Astrocyte (in vitro differentiated cells and primary cell): ENCODE data around the gene ANKRD1. TPM values are rescaled to one million over a fixed set of nuclear protein-coding genes. Genes with fewer than 3 reads are reported as not detected.

Experiments used
- DNase-seq: peaks from one replicate; pipeline ENCODE4 v3.0.0-alpha.2; 2010; ENCODE audit warnings: low read depth
- FAIRE-seq: peaks from 2 replicates; lab custom pipeline; 2011; peaks lifted over from hg19 to GRCh38; lab: Jason Lieb, UNC
- H2AFZ ChIP-seq: 2 replicates; pipeline ENCODE4 v1.6.0; 2012; ENCODE audit warnings: low read depth, low read length, inconsistent platforms
- H3K27ac ChIP-seq: 2 replicates; pipeline ENCODE4 v1.5.1; 2011; ENCODE audit warnings: low read depth, low read length, inconsistent platforms
- H3K27me3 ChIP-seq: 2 replicates; pipeline ENCODE4 v1.6.0; 2011; ENCODE audit warnings: low read length, inconsistent platforms; ENCODE audit not compliant: insufficient read depth
- H3K36me3 ChIP-seq: 2 replicates; pipeline ENCODE4 v1.5.1; 2011; ENCODE audit warnings: low read length, inconsistent platforms; ENCODE audit not compliant: insufficient read depth
- H3K4me1 ChIP-seq: 2 replicates; pipeline ENCODE4 v1.5.1; 2011; ENCODE audit warnings: low read length, inconsistent platforms; ENCODE audit not compliant: insufficient read depth
- H3K4me2 ChIP-seq: 2 replicates; pipeline ENCODE4 v1.6.0; 2012; ENCODE audit warnings: low read length, inconsistent platforms
- H3K4me3 ChIP-seq: 2 replicates; pipeline ENCODE4 v1.5.1; 2011; ENCODE audit warnings: low read depth, mild to moderate bottlenecking, low read length, inconsistent platforms; ENCODE audit not compliant: insufficient read depth
- H3K79me2 ChIP-seq: 2 replicates; pipeline ENCODE4 v1.6.0; 2012; ENCODE audit warnings: mild to moderate bottlenecking, low read length, inconsistent platforms; ENCODE audit not compliant: insufficient read depth
- H3K9ac ChIP-seq: 2 replicates; pipeline ENCODE4 v1.6.0; 2012; ENCODE audit warnings: mild to moderate bottlenecking, low read length, inconsistent platforms
- H3K9me3 ChIP-seq: 2 replicates; pipeline ENCODE4 v1.5.1; 2012; ENCODE audit warnings: low read depth, mild to moderate bottlenecking, low read length, inconsistent platforms; ENCODE audit not compliant: insufficient read depth
- H4K20me1 ChIP-seq: 2 replicates; pipeline ENCODE4 v1.6.0; 2012; ENCODE audit warnings: low read length, inconsistent platforms; ENCODE audit not compliant: insufficient read depth
- H3K27ac Mint-ChIP-seq: one replicate; pipeline ENCODE4 v1.8.0; 2021; ENCODE audit warnings: mild to moderate bottlenecking, mixed read lengths; ENCODE audit not compliant: unreplicated experiment
- H3K27me3 Mint-ChIP-seq: one replicate; pipeline ENCODE4 v1.8.0; 2021; ENCODE audit warnings: low read depth, mixed read lengths; ENCODE audit not compliant: unreplicated experiment
- H3K36me3 Mint-ChIP-seq: one replicate; pipeline ENCODE4 v1.8.0; 2021; ENCODE audit warnings: low read depth, mixed read lengths; ENCODE audit not compliant: unreplicated experiment
- H3K4me1 Mint-ChIP-seq: one replicate; pipeline ENCODE4 v1.8.0; 2021; ENCODE audit warnings: low read depth, mixed read lengths; ENCODE audit not compliant: unreplicated experiment
- H3K4me3 Mint-ChIP-seq: one replicate; pipeline ENCODE4 v1.8.0; 2021; ENCODE audit warnings: mild to moderate bottlenecking, moderate library complexity, mixed read lengths; ENCODE audit not compliant: unreplicated experiment
- H3K9me3 Mint-ChIP-seq: one replicate; pipeline ENCODE4 v1.8.0; 2021; ENCODE audit warnings: mild to moderate bottlenecking, mixed read lengths; ENCODE audit not compliant: unreplicated experiment
- CTCF ChIP-seq: IDR thresholded peaks from 2 replicates; pipeline ENCODE4 v1.5.1; 2011; ENCODE audit warnings: low read depth, mild to moderate bottlenecking, inconsistent platforms, low read length, moderate library complexity; ENCODE audit not compliant: insufficient read depth
- EZH2 ChIP-seq: IDR thresholded peaks from 2 replicates; pipeline ENCODE4 v1.6.1; 2012; ENCODE audit warnings: mild to moderate bottlenecking, low read length, inconsistent platforms; ENCODE audit not compliant: insufficient read depth
- total RNA-seq: library from RNA; stranded (reverse); gene quantifications from 2 replicates; pipeline ENCODE4 v1.2.1, GENCODE V29; 2021

The ANKRD1 gene
- total RNA-seq, 1 donor from 2014 or later: 913 TPM

DNA sequence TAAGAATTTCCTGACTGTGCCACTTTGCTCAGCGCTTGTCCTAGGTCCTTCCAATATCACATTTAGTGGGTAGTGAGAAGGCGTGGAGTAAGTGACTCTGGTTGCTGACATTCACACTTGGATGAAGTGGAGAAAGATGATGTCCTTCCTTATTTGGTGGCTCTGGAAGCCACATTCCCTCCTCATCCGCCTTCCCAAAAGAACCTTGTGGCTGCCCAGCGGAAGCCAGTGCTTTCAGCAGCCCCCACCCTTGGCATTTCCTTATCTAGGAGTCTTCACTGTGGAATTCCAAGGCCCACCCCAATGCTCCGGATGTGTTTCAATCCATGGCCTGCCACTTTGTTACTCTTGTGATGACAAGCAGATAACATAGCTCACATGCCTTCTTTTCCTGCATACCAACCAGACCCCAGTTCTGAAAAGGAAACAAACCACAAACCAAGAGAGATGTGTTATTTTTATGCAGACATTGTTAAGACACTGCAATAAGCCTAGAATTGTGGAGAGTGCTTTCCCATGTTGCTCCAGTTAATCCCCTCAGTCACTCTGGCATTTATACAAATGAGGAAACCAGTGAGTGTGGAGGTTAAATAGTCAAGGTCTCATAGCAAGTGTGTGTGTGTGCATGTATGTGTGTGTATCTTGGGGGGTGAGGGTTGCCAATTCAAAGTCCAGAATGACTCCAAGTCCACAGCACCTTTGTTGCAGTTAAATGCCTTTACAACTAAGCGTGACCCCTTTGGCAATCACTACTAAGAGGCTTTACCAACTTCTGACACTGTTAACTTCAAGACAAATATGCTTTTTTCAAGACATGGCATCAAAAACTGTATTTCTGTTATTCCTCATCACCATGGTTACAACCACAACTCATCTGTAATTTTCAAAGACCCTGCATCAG lies 10.3 kb upstream of the ANKRD1 start:
- DNase-seq (peak; percentile 98), FAIRE-seq (peak; percentile 98)
- TF ChIP-seq EZH2: no peak
- no peak for TF ChIP-seq CTCF
- H3K79me2 ChIP-seq: no peaks in the 10 kb centered on the region
- H3K4me3 ChIP-seq: peak overlapping the region; percentile 27
- no peaks in the 10 kb centered on the region for H3K36me3 Mint-ChIP-seq
- H3K9ac ChIP-seq: peak overlapping the region; percentile 66
- H3K9me3 ChIP-seq: no peaks in the 10 kb centered on the region
- peaks cover 37% of the 10 kb centered on the region for H3K4me1 ChIP-seq
- H2AFZ ChIP-seq: no peak overlapping the region
- H3K27ac Mint-ChIP-seq: peak overlapping the region; percentile 97
- H3K36me3 ChIP-seq: no peaks in the 10 kb centered on the region
- no peaks in the 10 kb centered on the region for H3K27me3 Mint-ChIP-seq
- H3K9me3 Mint-ChIP-seq: no peaks in the 10 kb centered on the region
- no peaks in the 10 kb centered on the region for H3K27me3 ChIP-seq
- peaks cover 75% of the 10 kb centered on the region for H3K4me1 Mint-ChIP-seq
- peak overlapping the region; percentile 81 for H3K27ac ChIP-seq
- H3K4me3 Mint-ChIP-seq: peak overlapping the region; percentile 55
- no peaks in the 10 kb centered on the region for H4K20me1 ChIP-seq
- H3K4me2 ChIP-seq: peak overlapping the region; percentile 71

GRCh38 chr10:90930070-90930837 lies 9.4 kb upstream of the ANKRD1 start:
- H3K9me3 Mint-ChIP-seq: no peaks in the 10 kb centered on the region
- TF ChIP-seq EZH2: no peak
- no peak for TF ChIP-seq CTCF
- no peaks in the 10 kb centered on the region for H3K27me3 Mint-ChIP-seq
- no peaks in the 10 kb centered on the region for H3K36me3 Mint-ChIP-seq
- Histone ChIP-seq H3K4me2 (peak overlapping the region; percentile 71), H2AFZ (no peak overlapping the region), H3K36me3 (no peaks in the 10 kb centered on the region), H3K9ac (peak overlapping the region; percentile 66), H3K27ac (peak overlapping the region; percentile 81), H3K27me3 (no peaks in the 10 kb centered on the region), H4K20me1 (no peaks in the 10 kb centered on the region), H3K4me3 (peak overlapping the region; percentile 27), H3K4me1 (peaks cover 29% of the 10 kb centered on the region), H3K9me3 (no peaks in the 10 kb centered on the region), H3K79me2 (no peaks in the 10 kb centered on the region)
- H3K27ac Mint-ChIP-seq: peak overlapping the region; percentile 97
- H3K4me3 Mint-ChIP-seq: peak overlapping the region; percentile 66
- FAIRE-seq: peak; percentile 34
- peak; percentile 87 for DNase-seq
- peaks cover 66% of the 10 kb centered on the region for H3K4me1 Mint-ChIP-seq
